A549 (cell line): ENCODE results near the gene NKTR. TPM values are rescaled to one million over a fixed set of nuclear protein-coding genes. Genes with fewer than 3 reads are reported as not detected.

Experiments used
- ATAC-seq, 2 experiments: fragments of 200-7000 bp in 1 of 2; fragments of >200 bp in 1 of 2; cut with Nextera tagmentation in 1 of 2; cut with Tn5 transposase in 1 of 2; 3 replicates each; pipeline versions ENCODE4 v1.8.0 to v1.9.1; 2018 to 2020; ENCODE audit warnings: mild to moderate bottlenecking in 1 of 2, moderate library complexity in 1 of 2
- CTCF ChIA-PET: fragments of 300-600 bp; sonication (Branson Sonifier 250); formaldehyde crosslinking; extraction: SDS; loops from one replicate; lab custom pipeline; 2021; ENCODE audit warnings: antibody characterized with exemption, inconsistent platforms; lab: Yijun Ruan, JAX
- POLR2A ChIA-PET: fragments of 350-600 bp; formaldehyde crosslinking; extraction: SDS; loops from one replicate; lab custom pipeline; 2021; ENCODE audit warnings: antibody characterized with exemption, inconsistent platforms; lab: Yijun Ruan, JAX
- DNase-seq, 2 experiments: peaks; one replicate each; pipeline versions ENCODE4 v3.0.0 to v3.0.0-alpha.2; 2011 to 2016; ENCODE audit warnings: low read depth in 1 of 2, low spot score in 1 of 2
- FAIRE-seq: peaks from 2 replicates; lab custom pipeline; 2011; peaks lifted over from hg19 to GRCh38; lab: Jason Lieb, UNC
- H3K27ac ChIP-seq, 2 experiments: fragments of >200 bp; sonication (Bioruptor Twin); formaldehyde crosslinking; 3 replicates each; pipeline ENCODE4 v1.5.1; 2016 to 2017
- H3K4me1 ChIP-seq: fragments of >200 bp; sonication (Bioruptor Twin); formaldehyde crosslinking; 3 replicates; pipeline ENCODE4 v1.6.1; 2016
- H3K4me2 ChIP-seq: fragments of >200 bp; sonication (Bioruptor Twin); formaldehyde crosslinking; 3 replicates; pipeline ENCODE4 v1.6.1; 2016
- H3K4me3 ChIP-seq: fragments of >200 bp; sonication (Bioruptor Twin); formaldehyde crosslinking; 3 replicates; pipeline ENCODE4 v1.5.1; 2016
- H3K9me3 ChIP-seq: fragments of >200 bp; sonication (Bioruptor Twin); formaldehyde crosslinking; 3 replicates; pipeline ENCODE4 v1.6.1; 2016
- BCL3 ChIP-seq: fragments of >200 bp; sonication (Bioruptor Twin); formaldehyde crosslinking; IDR thresholded peaks from 3 replicates; pipeline ENCODE4 v1.6.1; 2016
- BHLHE40 ChIP-seq: IDR thresholded peaks from 2 replicates; pipeline ENCODE4 v1.6.1; 2012; ENCODE audit warnings: low read depth, low read length, inconsistent platforms
- CBX8 ChIP-seq: fragments of 200-600 bp; sonication (generic); IDR thresholded peaks from 2 replicates; pipeline ENCODE4 v1.6.1; 2016
- CHD2 ChIP-seq: fragments of 150-350 bp; IDR thresholded peaks from 2 replicates; pipeline ENCODE4 v1.6.1; 2014; ENCODE audit warnings: low read length; ENCODE audit not compliant: partially characterized antibody
- CTCF ChIP-seq: fragments of >200 bp; sonication (Bioruptor Twin); formaldehyde crosslinking; IDR thresholded peaks from 3 replicates; pipeline ENCODE4 v1.5.1; 2016
- EHMT2 ChIP-seq: fragments of 200-600 bp; sonication (generic); IDR thresholded peaks from 2 replicates; pipeline ENCODE4 v1.6.1; 2016; ENCODE audit warnings: antibody characterized with exemption, low read depth, mild to moderate bottlenecking, moderate library complexity
- FOSB ChIP-seq: fragments of 250-450 bp; sonication (Bioruptor Pico); IDR thresholded peaks from 2 replicates; pipeline ENCODE4 v1.5.0; 2020; ENCODE audit warnings: mild to moderate bottlenecking, moderate library complexity
- FOSL2 ChIP-seq, 2 experiments: fragments of 450-650 bp in 1 of 2; fragments of >200 bp in 1 of 2; sonication (Bioruptor Twin) in 1 of 2; formaldehyde crosslinking; IDR thresholded peaks; 2 replicates each; pipeline versions ENCODE4 v1.5.0 to v1.6.1; 2016 to 2020; ENCODE audit warnings: mild to moderate bottlenecking in 1 of 2, moderate library complexity in 1 of 2
- GATA3 ChIP-seq: IDR thresholded peaks from 2 replicates; pipeline ENCODE4 v1.6.1; 2012; ENCODE audit warnings: borderline replicate concordance
- HES2 ChIP-seq: fragments of >200 bp; sonication (Bioruptor Twin); formaldehyde crosslinking; IDR thresholded peaks from 2 replicates; pipeline ENCODE4 v1.6.1; 2016
- HEYL ChIP-seq: fragments of 250-450 bp; sonication (Bioruptor Pico); IDR thresholded peaks from 2 replicates; pipeline ENCODE4 v1.8.0; 2021; ENCODE audit warnings: mild to moderate bottlenecking, moderate library complexity
- HMGXB4 ChIP-seq: fragments of 250-450 bp; sonication (Bioruptor Pico); IDR thresholded peaks from 2 replicates; pipeline ENCODE4 v1.5.0; 2021; ENCODE audit warnings: mild to moderate bottlenecking, moderate library complexity, borderline replicate concordance
- JUN ChIP-seq, 2 experiments: fragments of >200 bp; sonication (Bioruptor Twin); formaldehyde crosslinking; IDR thresholded peaks; 2 replicates in 1 of 2; 3 replicates in 1 of 2; pipeline ENCODE4 v1.6.1; 2016 to 2017
- MAX ChIP-seq: IDR thresholded peaks from 2 replicates; pipeline ENCODE4 v1.6.1; 2012
- MAZ ChIP-seq: fragments of 150-350 bp; IDR thresholded peaks from 2 replicates; pipeline ENCODE4 v1.6.1; 2014; ENCODE audit warnings: antibody characterized with exemption, low read depth, low read length, borderline replicate concordance
- PBX3 ChIP-seq: IDR thresholded peaks from 2 replicates; pipeline ENCODE4 v1.6.1; 2012
- POLR2A ChIP-seq: IDR thresholded peaks from 2 replicates; pipeline ENCODE4 v1.6.1; 2012; ENCODE audit warnings: mild to moderate bottlenecking, low read length
- POLR2AphosphoS2 ChIP-seq: conservative IDR thresholded peaks from 2 replicates; pipeline ENCODE4 v1.6.1; 2012; ENCODE audit warnings: low read length, improper control_type of control experiment, inconsistent platforms
- RCOR1 ChIP-seq: fragments of 150-350 bp; IDR thresholded peaks from 2 replicates; pipeline ENCODE4 v1.6.1; 2014; ENCODE audit warnings: antibody characterized with exemption, low read length, low read depth
- RFX5 ChIP-seq: fragments of 450-650 bp; IDR thresholded peaks from 2 replicates; pipeline ENCODE4 v1.7.1; 2014; ENCODE audit warnings: antibody characterized with exemption, mild to moderate bottlenecking, moderate library complexity
- SREBF2 ChIP-seq: fragments of 450-650 bp; IDR thresholded peaks from 2 replicates; pipeline ENCODE4 v1.6.1; 2014; ENCODE audit warnings: mild to moderate bottlenecking, moderate library complexity
- TFCP2L1 ChIP-seq: fragments of 250-450 bp; sonication (Bioruptor Pico); IDR thresholded peaks from 2 replicates; pipeline ENCODE4 v1.5.0; 2021; ENCODE audit warnings: mild to moderate bottlenecking
- TP53 ChIP-seq: fragments of 250-450 bp; sonication (Bioruptor Pico); IDR thresholded peaks from 2 replicates; pipeline ENCODE4 v1.5.0; 2021; ENCODE audit warnings: mild to moderate bottlenecking, moderate library complexity
- ZFP36 ChIP-seq: fragments of 450-650 bp; IDR thresholded peaks from 2 replicates; pipeline ENCODE4 v1.6.1; 2014; ENCODE audit warnings: borderline replicate concordance; ENCODE audit not compliant: partially characterized antibody
- ZSCAN20 ChIP-seq: fragments of 250-450 bp; sonication (Bioruptor Pico); IDR thresholded peaks from 2 replicates; pipeline ENCODE4 v1.8.0; 2022; ENCODE audit warnings: mild to moderate bottlenecking, moderate library complexity
- WGBS: methylation state at CpG from one replicate; pipeline ENCODE4 v1.1.6; 2017; ENCODE audit errors: missing lambda C conversion rate; 5-methylcytosine and 5-hydroxymethylcytosine counted together
- polyA plus RNA-seq, 4 experiments: library from polyadenylated mRNA; depleted of rRNA in 3 of 4; stranded (reverse); fragments of >200 nt; fragmentation: RNase III in 1 of 4; extraction: RNeasy Plus Mini Kit Qiagen cat#74134 plus additional on column Dnase treatment in 1 of 4; gene quantifications; 2 replicates in 3 of 4; 3 replicates in 1 of 4; pipeline ENCODE4 v1.2.3, GENCODE V29; 2011 to 2017

Gene NKTR
- polyA plus RNA-seq, 2 of the 4 experiments (the other 2 are of a cell fraction) = 16.2 to 49.3 TPM

GRCh38 chr3:42652611-42653302, 52.3 kb downstream of the NKTR start:
- POLR2A ChIA-PET = interaction anchor here (0.6 to 1.0 kb wide), 2 partner anchors 53 to 62 kb away, joined by 3 to 6 read pairs; no protein-coding TSS in a partner anchor
- CTCF ChIA-PET = interaction anchor here (0.7 to 0.9 kb wide), 5 partner anchors 16 to 423 kb away, joined by 3 to 4 read pairs (median 3); no protein-coding TSS in a partner anchor
- TF ChIP-seq CBX8 (no peak), SREBF2 (no peak), FOSL2 (IDR thresholded peaks at IDR 0.05) (no peak), FOSL2 (CRISPR knock-in tag; IDR thresholded peaks at IDR 0.05) (peak; percentile 45), POLR2A (peak; percentile 87), RCOR1 (no peak), RFX5 (no peak), GATA3 (no peak), PBX3 (no peak), JUN (IDR thresholded peaks at IDR 0.05) (no peak), BCL3 (0 out of 3 replicates have a peak, but pooled peaks have one; percentile 51)
- TF ChIP-seq, all 56 proteins: peak for 3
- H3K4me2 ChIP-seq = peak overlapping the region; percentile 96
- peak; percentile 57 to 70 for DNase-seq
- FAIRE-seq = no peak
- ATAC-seq = peak; percentile 69 to 85
- peak overlapping the region; percentile 69 for H3K4me3 ChIP-seq
- WGBS = 27% methylated on average over 3 of the region's 7 CpGs
- H3K27ac ChIP-seq = peak overlapping the region; percentile 87 to 97
- peaks cover 37% of the 10 kb centered on the region for H3K4me1 ChIP-seq
- no peaks in the 10 kb centered on the region for H3K9me3 ChIP-seq

- POLR2A ChIA-PET = interaction anchor here (1.5 kb wide), 1 partner anchor 53 kb away, joined by 8 read pairs; the partner anchor contains the start of gene NKTR
- ATAC-seq (peak; percentile 3 to 34; a peak in 4 of 6 replicates), FAIRE-seq (no peak)
- H3K4me3 ChIP-seq = peak overlapping the region; percentile 69
- CTCF ChIA-PET = interaction anchor here (0.8 to 0.9 kb wide), 2 partner anchors 16 to 102 kb away, joined by 3 to 4 read pairs; no protein-coding TSS in a partner anchor
- TF ChIP-seq CHD2 (no peak), EHMT2 (no peak), BCL3 (no peak), CTCF (no peak), BHLHE40 (no peak), ZSCAN20 (CRISPR knock-in tag) (no peak), FOSB (CRISPR knock-in tag) (no peak), SREBF2 (no peak), MAZ (no peak), HEYL (CRISPR knock-in tag) (no peak), TP53 (CRISPR knock-in tag) (no peak), ZFP36 (no peak), HMGXB4 (CRISPR knock-in tag) (no peak), POLR2AphosphoS2 (no peak), RFX5 (no peak), HES2 (no peak), MAX (no peak), FOSL2 (IDR thresholded peaks at IDR 0.05) (no peak), FOSL2 (CRISPR knock-in tag; IDR thresholded peaks at IDR 0.05) (no peak), TFCP2L1 (no peak)
- TF ChIP-seq, all 56 proteins: peak for 0
- no peaks in the 10 kb centered on the region for H3K9me3 ChIP-seq
- peak overlapping the region; percentile 87 to 97 for H3K27ac ChIP-seq
- WGBS = 11% methylated on average over 3 of the region's 3 CpGs
- H3K4me1 ChIP-seq = peaks cover 37% of the 10 kb centered on the region
- DNase-seq = no peak
- peak overlapping the region; percentile 96 for H3K4me2 ChIP-seq
Measured at GRCh38 chr3:42653303-42653559, 52.7 kb downstream of the NKTR start.
